GM19438 (cell line): ENCODE data around the gene MRM1.
"Not testable (repeated sequence)": the region's sequence is repeated elsewhere in the genome, so short reads cannot be mapped to it uniquely, and the experiment has no call there.

Experiments used
- ATAC-seq: cut with Tn5 transposase; IDR thresholded peaks from one replicate; pipeline ENCODE4 v1.9.1; 2021; ENCODE audit warnings: low read depth; ENCODE audit not compliant: unreplicated experiment

Gene MRM1

GRCh38 chr17:36600465-36600864 is 918 bp upstream of the MRM1 start:
- ATAC-seq, result no peak

- no peak for ATAC-seq
These were observed 464 bp upstream of the MRM1 start for GRCh38 chr17:36600936-36601302.

- peak; percentile 5 for ATAC-seq
These were observed 806 bp downstream of the MRM1 start for GRCh38 chr17:36602030-36602748.

GRCh38 chr17:36602924-36603384 is 1.6 kb downstream of the MRM1 start:
- no peak for ATAC-seq

GRCh38 chr17:36605028-36605427 is 3.6 kb downstream of the MRM1 start:
- ATAC-seq, result not testable (repeated sequence)

- no peak for ATAC-seq
These were observed 6.9 kb downstream of the MRM1 start for GRCh38 chr17:36608280-36608679.

GRCh38 chr17:36608794-36609497 is 7.6 kb downstream of the MRM1 start:
- no peak for ATAC-seq

- ATAC-seq, result no peak
These were observed 8.1 kb downstream of the MRM1 start for GRCh38 chr17:36609498-36609862.

- no peak for ATAC-seq
These were observed 9.1 kb downstream of the MRM1 start for GRCh38 chr17:36610474-36610873.

GRCh38 chr17:36611345-36612072 is 10.1 kb downstream of the MRM1 start:
- no peak for ATAC-seq

- ATAC-seq, result no peak
These were observed 10.9 kb downstream of the MRM1 start for GRCh38 chr17:36612323-36612722.

- ATAC-seq, result no peak
These were observed 11.8 kb downstream of the MRM1 start for GRCh38 chr17:36613155-36613554.

GRCh38 chr17:36614081-36614480 is 12.7 kb downstream of the MRM1 start:
- ATAC-seq, result no peak

- no peak for ATAC-seq
These were observed 13.6 kb downstream of the MRM1 start for GRCh38 chr17:36614933-36615332.

- no peak for ATAC-seq
These were observed 15.0 kb downstream of the MRM1 start for GRCh38 chr17:36616061-36617029.

- ATAC-seq, result no peak
These were observed 16.4 kb downstream of the MRM1 start for GRCh38 chr17:36617773-36618172.

GRCh38 chr17:36623281-36623680 is 21.9 kb downstream of the MRM1 start:
- ATAC-seq, result no peak

GRCh38 chr17:36625188-36625587 is 23.8 kb downstream of the MRM1 start:
- no peak for ATAC-seq

GRCh38 chr17:36627101-36627500 is 25.7 kb downstream of the MRM1 start:
- no peak for ATAC-seq

- ATAC-seq, result no peak
These were observed 27.2 kb downstream of the MRM1 start for GRCh38 chr17:36628576-36628975.
